Stimulated activated effector memory CD8-positive, alpha-beta T cell treated with anti-CD3 and anti-CD28 coated beads, Interleukin-12 subunit alpha, Interleukin-12 subunit beta, amount 100 ng/mL, for 72 hours (primary cell): ENCODE measurements around the gene LSR.
"Not testable (repeated sequence)": the region's sequence is repeated elsewhere in the genome, so short reads cannot be mapped to it uniquely, and the experiment has no call there.

Experiments
- ATAC-seq: fragments of 150-1000 bp; cut with Tn5 transposase; 2 replicates; pipeline ENCODE4 v1.10.0; 2021
- DNase-seq, 2 donors: peaks; one replicate each; pipeline ENCODE4 v3.0.0; 2021 to 2022; ENCODE audit warnings: low spot score in 2 of 2
- H3K27ac Mint-ChIP-seq: one replicate; pipeline ENCODE4 v1.8.0; 2022; ENCODE audit warnings: mild to moderate bottlenecking, mixed read lengths
- H3K36me3 Mint-ChIP-seq: one replicate; pipeline ENCODE4 v1.8.0; 2022; ENCODE audit warnings: mild to moderate bottlenecking, mixed read lengths
- H3K4me1 Mint-ChIP-seq: one replicate; pipeline ENCODE4 v1.8.0; 2022; ENCODE audit warnings: mixed read lengths
- H3K4me3 Mint-ChIP-seq: one replicate; pipeline ENCODE4 v1.8.0; 2022; ENCODE audit warnings: mild to moderate bottlenecking, mixed read lengths
- H3K9me3 Mint-ChIP-seq: one replicate; pipeline ENCODE4 v1.8.0; 2022; ENCODE audit warnings: mixed read lengths

Gene LSR

DNA sequence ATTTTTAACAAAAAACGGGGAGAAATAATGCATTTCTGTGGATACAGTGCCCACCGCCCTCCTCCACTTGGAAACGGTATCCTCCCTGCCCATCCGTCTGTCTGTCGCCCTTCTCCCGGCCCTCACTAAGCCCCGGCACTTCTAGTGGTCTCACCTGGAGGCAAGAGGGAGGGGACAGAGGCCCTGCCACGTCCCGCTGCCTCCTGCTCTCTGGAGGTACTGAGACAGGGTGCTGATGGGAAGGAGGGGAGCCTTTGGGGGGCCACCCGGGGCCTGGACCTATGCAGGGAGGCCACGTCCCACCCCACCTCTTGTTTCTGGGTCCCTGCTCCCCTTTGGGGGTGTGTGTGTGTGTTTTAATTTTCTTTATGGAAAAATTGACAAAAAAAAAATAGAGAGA lies 30.6 kb downstream of the LSR start:
- no peaks in the 10 kb centered on the region for H3K4me1 Mint-ChIP-seq

GRCh38 chr19:35279985-35280821 lies 31.4 kb downstream of the LSR start:
- Mint-ChIP-seq H3K36me3 (peaks cover 52% of the 10 kb centered on the region), H3K27ac (peak overlapping the region; percentile 24), H3K4me1 (no peaks in the 10 kb centered on the region), H3K4me3 (no peak overlapping the region), H3K9me3 (no peaks in the 10 kb centered on the region)
- DNase-seq (no peak), ATAC-seq (no peak)

More for the DNA sequence above, 30.6 kb downstream of the LSR start:
- H3K9me3 Mint-ChIP-seq, result no peaks in the 10 kb centered on the region
- no peak for ATAC-seq
- no peak overlapping the region for H3K4me3 Mint-ChIP-seq
- H3K27ac Mint-ChIP-seq, result no peak overlapping the region
- no peak for DNase-seq
- peaks cover 61% of the 10 kb centered on the region for H3K36me3 Mint-ChIP-seq

GRCh38 chr19:35281303-35281702 lies 32.5 kb downstream of the LSR start:
- Mint-ChIP-seq H3K4me1 (no peaks in the 10 kb centered on the region), H3K36me3 (peaks cover 41% of the 10 kb centered on the region), H3K4me3 (no peak overlapping the region), H3K9me3 (no peaks in the 10 kb centered on the region), H3K27ac (no peak overlapping the region)
- ATAC-seq (peak; percentile 24), DNase-seq (no peak)

GRCh38 chr19:35284153-35285094 lies 35.6 kb downstream of the LSR start:
- no peak for DNase-seq
- ATAC-seq, result no peak
- Mint-ChIP-seq H3K4me3 (no peak overlapping the region), H3K4me1 (no peaks in the 10 kb centered on the region), H3K36me3 (peaks cover 10% of the 10 kb centered on the region), H3K27ac (no peak overlapping the region), H3K9me3 (no peaks in the 10 kb centered on the region)

- Mint-ChIP-seq H3K36me3 (peaks cover 6% of the 10 kb centered on the region), H3K27ac (no peak overlapping the region), H3K9me3 (no peaks in the 10 kb centered on the region), H3K4me3 (no peak overlapping the region), H3K4me1 (no peaks in the 10 kb centered on the region)
- DNase-seq (no peak), ATAC-seq (no peak)
These were observed 36.3 kb downstream of the LSR start for GRCh38 chr19:35285095-35285449.

DNA sequence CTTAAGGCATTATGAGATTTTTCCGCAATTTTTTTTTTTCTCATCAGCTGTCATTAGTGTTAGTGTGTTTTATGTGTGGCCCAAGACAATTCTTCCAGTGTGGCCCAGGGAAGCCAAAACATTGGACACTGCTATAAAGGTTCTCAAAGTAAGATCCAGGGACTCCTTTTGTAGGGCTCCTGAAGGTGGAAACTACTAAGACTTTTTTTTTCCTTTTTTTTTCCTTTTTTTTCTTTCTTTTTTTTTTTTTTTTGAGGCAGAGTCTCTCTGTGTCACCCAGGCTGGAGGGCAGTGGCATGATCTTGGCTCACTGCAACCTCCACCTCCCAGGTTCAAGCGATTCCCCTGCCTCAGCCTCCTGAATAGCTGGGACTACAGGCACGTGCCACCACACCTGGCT lies 36.7 kb downstream of the LSR start:
- H3K36me3 Mint-ChIP-seq, H3K27ac Mint-ChIP-seq, DNase-seq, ATAC-seq, H3K4me1 Mint-ChIP-seq, H3K4me3 Mint-ChIP-seq, H3K9me3 Mint-ChIP-seq: not testable (repeated sequence)

GRCh38 chr19:35286101-35286500 lies 37.3 kb downstream of the LSR start:
- not testable (repeated sequence) for H3K4me3 Mint-ChIP-seq, H3K27ac Mint-ChIP-seq, H3K4me1 Mint-ChIP-seq, ATAC-seq, H3K36me3 Mint-ChIP-seq, H3K9me3 Mint-ChIP-seq, DNase-seq

- Mint-ChIP-seq H3K27ac (no peak overlapping the region), H3K9me3 (no peaks in the 10 kb centered on the region), H3K4me3 (no peak overlapping the region), H3K36me3 (no peaks in the 10 kb centered on the region), H3K4me1 (no peaks in the 10 kb centered on the region)
- no peak for DNase-seq
- no peak for ATAC-seq
These were observed 38.9 kb downstream of the LSR start for GRCh38 chr19:35287713-35288112.

- Mint-ChIP-seq H3K4me1 (no peaks in the 10 kb centered on the region), H3K27ac (no peak overlapping the region), H3K9me3 (no peaks in the 10 kb centered on the region), H3K36me3 (no peaks in the 10 kb centered on the region), H3K4me3 (no peak overlapping the region)
- ATAC-seq (no peak), DNase-seq (no peak)
These were observed 39.5 kb downstream of the LSR start for GRCh38 chr19:35288331-35288730.

DNA sequence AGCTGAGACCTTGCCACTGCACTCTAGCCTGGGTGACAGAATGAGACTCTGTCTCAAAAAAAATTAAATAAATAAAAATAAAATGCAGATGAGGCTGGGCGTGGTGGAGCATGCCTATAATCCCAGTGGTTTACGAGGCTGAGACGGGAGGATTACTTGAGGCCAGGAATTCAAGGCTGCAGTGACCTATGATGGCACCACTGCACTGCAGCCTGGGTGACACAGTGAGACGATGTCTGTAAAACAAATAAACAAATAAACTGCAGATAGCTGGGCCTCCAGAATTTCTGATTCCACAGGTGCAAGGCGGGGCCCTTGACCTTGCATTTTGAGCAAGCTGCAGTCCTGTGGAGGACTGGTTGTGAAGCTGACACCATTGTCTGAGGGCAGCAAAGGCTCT lies 40.1 kb downstream of the LSR start:
- ATAC-seq, result no peak
- no peaks in the 10 kb centered on the region for H3K36me3 Mint-ChIP-seq
- H3K27ac Mint-ChIP-seq, result no peak overlapping the region
- no peak for DNase-seq
- H3K9me3 Mint-ChIP-seq, result no peaks in the 10 kb centered on the region
- H3K4me1 Mint-ChIP-seq, result no peaks in the 10 kb centered on the region
- no peak overlapping the region for H3K4me3 Mint-ChIP-seq

GRCh38 chr19:35290381-35291127 lies 41.8 kb downstream of the LSR start:
- Mint-ChIP-seq H3K4me1 (no peaks in the 10 kb centered on the region), H3K27ac (peak overlapping the region; percentile 27), H3K36me3 (no peaks in the 10 kb centered on the region), H3K4me3 (no peak overlapping the region), H3K9me3 (no peaks in the 10 kb centered on the region)
- ATAC-seq (no peak), DNase-seq (no peak)

GRCh38 chr19:35291259-35291658 lies 42.5 kb downstream of the LSR start:
- H3K9me3 Mint-ChIP-seq, result no peaks in the 10 kb centered on the region
- H3K36me3 Mint-ChIP-seq, result no peaks in the 10 kb centered on the region
- ATAC-seq, result no peak
- H3K4me1 Mint-ChIP-seq, result peaks cover 6% of the 10 kb centered on the region
- H3K4me3 Mint-ChIP-seq, result no peak overlapping the region
- no peak for DNase-seq
- H3K27ac Mint-ChIP-seq, result peak overlapping the region; percentile 27

GRCh38 chr19:35291916-35292315 lies 43.1 kb downstream of the LSR start, which contains the start of gene MAG:
Gene MAG (plus strand): TSS chr19:35292161. CDS start chr19:35295409, 3,248 bp downstream.
- no peak for ATAC-seq
- DNase-seq, result no peak
- H3K4me1 Mint-ChIP-seq, result peaks cover 6% of the 10 kb centered on the region
- H3K36me3 Mint-ChIP-seq, result no peaks in the 10 kb centered on the region
- H3K4me3 Mint-ChIP-seq, result no peak within 1 kb of the TSS
- H3K27ac Mint-ChIP-seq, result peak within 1 kb of the TSS; percentile 27
- H3K9me3 Mint-ChIP-seq, result no peaks in the 10 kb centered on the region

DNA sequence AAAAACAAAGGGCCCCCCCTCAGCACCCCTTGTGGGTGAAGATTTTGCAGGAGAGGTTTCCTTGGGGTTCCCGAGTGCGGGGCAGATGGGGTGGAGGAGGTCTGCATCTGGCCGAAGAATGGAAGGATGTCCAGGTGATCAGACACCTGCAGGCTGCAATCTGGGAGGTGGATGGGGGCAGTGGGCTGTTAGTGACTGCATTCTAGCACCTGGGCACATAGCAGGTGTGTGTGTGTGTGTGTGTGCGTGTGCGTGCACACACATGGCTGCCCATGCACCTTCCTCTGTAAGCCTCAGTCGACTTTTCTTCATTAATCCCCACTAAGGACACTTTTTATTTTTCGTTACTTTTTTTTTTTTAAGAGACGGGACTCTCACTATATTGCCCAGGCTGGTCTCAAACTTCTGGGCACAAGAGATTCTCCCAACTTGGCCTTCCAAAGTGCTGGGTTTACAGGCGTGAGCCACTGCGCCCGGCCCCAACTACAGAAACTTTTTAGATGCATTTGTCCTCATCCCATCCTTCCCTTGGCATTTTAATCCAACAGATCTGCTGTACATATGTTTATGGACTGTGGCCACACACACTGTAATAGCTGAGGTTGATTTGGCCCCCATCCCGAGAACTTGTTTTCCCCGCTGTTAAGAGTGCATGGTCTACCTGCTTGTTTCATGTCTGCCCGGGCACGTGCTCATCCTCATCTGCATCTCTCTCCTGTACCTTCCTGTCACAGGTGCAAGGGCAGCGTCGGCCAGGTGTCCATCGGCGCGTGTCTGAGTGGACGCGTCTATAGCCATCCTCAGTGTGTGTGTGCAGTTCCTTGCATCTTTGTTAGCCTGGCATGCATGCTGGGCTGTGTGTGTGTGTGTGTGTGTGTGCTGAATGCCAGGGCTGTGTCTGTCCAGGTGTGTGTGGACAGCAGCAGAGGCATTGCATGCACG lies 43.9 kb downstream of the LSR start:
- no peak for ATAC-seq
- Mint-ChIP-seq H3K9me3 (no peaks in the 10 kb centered on the region), H3K27ac (no peak overlapping the region), H3K36me3 (no peaks in the 10 kb centered on the region), H3K4me3 (no peak overlapping the region), H3K4me1 (peaks cover 6% of the 10 kb centered on the region)
- DNase-seq, result no peak
